ENCODE results near the gene MIOS.

Gene MIOS

GRCh38 chr7:7566651-7567611 lies at the start of gene MIOS:
Gene MIOS (plus strand): TSS chr7:7566884. CDS start chr7:7572476, 5,592 bp downstream.
- in situ Hi-C loops (cut with HindIII; ENCODE audit: low sequenced_read_pairs): no loop called here
- TF ChIP-seq CTCF (IDR thresholded peaks at IDR 0.05; ENCODE audit: low read depth, low read length, missing control alignments): no peak
- peak; percentile 28 for DNase-seq (ENCODE audit: low read depth)
- peak within 1 kb of the TSS; percentile 62 for H3K4me3 ChIP-seq (ENCODE audit: low read depth, low read length)

GRCh38 chr7:7517754-7518153 lies 48.9 kb upstream of the MIOS start:
- in situ Hi-C loops (cut with HindIII; ENCODE audit: low sequenced_read_pairs): no loop called here
- TF ChIP-seq CTCF (IDR thresholded peaks at IDR 0.05; ENCODE audit: low read depth, low read length, missing control alignments): no peak

GRCh38 chr7:7519056-7519455 lies 47.6 kb upstream of the MIOS start:
- DNase-seq (ENCODE audit: low read depth): no peak
- H3K4me3 ChIP-seq (ENCODE audit: low read depth, low read length): no peak overlapping the region
- in situ Hi-C loops (cut with HindIII; ENCODE audit: low sequenced_read_pairs): no loop called here
- TF ChIP-seq CTCF (IDR thresholded peaks at IDR 0.05; ENCODE audit: low read depth, low read length, missing control alignments): no peak

More at GRCh38 chr7:7517754-7518153, 48.9 kb upstream of the MIOS start:
- H3K4me3 ChIP-seq (ENCODE audit: low read depth, low read length): no peak overlapping the region
- DNase-seq (ENCODE audit: low read depth): no peak

GRCh38 chr7:7519528-7519927 lies 47.2 kb upstream of the MIOS start:
- H3K4me3 ChIP-seq (ENCODE audit: low read depth, low read length): no peak overlapping the region
- in situ Hi-C loops (cut with HindIII; ENCODE audit: low sequenced_read_pairs): no loop called here
- no peak for DNase-seq (ENCODE audit: low read depth)
- TF ChIP-seq CTCF (IDR thresholded peaks at IDR 0.05; ENCODE audit: low read depth, low read length, missing control alignments): no peak

- no peak for DNase-seq (ENCODE audit: low read depth)
- no peak for TF ChIP-seq CTCF (IDR thresholded peaks at IDR 0.05; ENCODE audit: low read depth, low read length, missing control alignments)
- no peak overlapping the region for H3K4me3 ChIP-seq (ENCODE audit: low read depth, low read length)
- in situ Hi-C loops (cut with HindIII; ENCODE audit: low sequenced_read_pairs): no loop called here
Observed at GRCh38 chr7:7521259-7521658, 45.4 kb upstream of the MIOS start.

- H3K4me3 ChIP-seq (ENCODE audit: low read depth, low read length): no peak overlapping the region
- no peak for TF ChIP-seq CTCF (IDR thresholded peaks at IDR 0.05; ENCODE audit: low read depth, low read length, missing control alignments)
- no peak for DNase-seq (ENCODE audit: low read depth)
- in situ Hi-C loops (cut with HindIII; ENCODE audit: low sequenced_read_pairs): no loop called here
Observed at GRCh38 chr7:7522421-7522820, 44.3 kb upstream of the MIOS start.
